Astrocyte of the cerebellum (primary cell): ENCODE data around the gene FTSJ3.

Experiments
- DNase-seq: peaks from one replicate; pipeline ENCODE4 v3.0.0-alpha.2; 2011; ENCODE audit warnings: low read depth
- H3K4me3 ChIP-seq: 2 replicates; pipeline ENCODE4 v1.5.1; 2011; ENCODE audit warnings: mild to moderate bottlenecking, low read depth, low read length, moderate library complexity
- CTCF ChIP-seq: IDR thresholded peaks from 2 replicates; pipeline ENCODE4 v1.5.1; 2012; ENCODE audit warnings: low read length, low read depth, moderate library complexity, mild to moderate bottlenecking; ENCODE audit errors: missing control alignments
- in situ Hi-C: cut with HindIII; loops from 2 replicates; pipeline ENCODE4 v1.10.0; 2017; ENCODE audit warnings: low sequenced_read_pairs

FTSJ3 gene

GRCh38 chr17:63824362-63824761, 3.1 kb downstream of the FTSJ3 start:
- in situ Hi-C loops = no loop called here
- DNase-seq = no peak
- no peak overlapping the region for H3K4me3 ChIP-seq
- TF ChIP-seq CTCF = no peak

GRCh38 chr17:63823659-63824331, 3.7 kb downstream of the FTSJ3 start:
- H3K4me3 ChIP-seq = no peak overlapping the region
- in situ Hi-C loops = no loop called here
- DNase-seq = no peak
- TF ChIP-seq CTCF = no peak

GRCh38 chr17:63822537-63822936, 4.9 kb downstream of the FTSJ3 start:
- DNase-seq = no peak
- no peak for TF ChIP-seq CTCF
- H3K4me3 ChIP-seq = no peak overlapping the region
- in situ Hi-C loops = no loop called here

- in situ Hi-C loops = no loop called here
- no peak for DNase-seq
- no peak overlapping the region for H3K4me3 ChIP-seq
- TF ChIP-seq CTCF = no peak
Observed at GRCh38 chr17:63821804-63822203, 5.7 kb downstream of the FTSJ3 start.

GRCh38 chr17:63820963-63821561, 6.4 kb downstream of the FTSJ3 start:
- TF ChIP-seq CTCF = no peak
- in situ Hi-C loops = no loop called here
- no peak overlapping the region for H3K4me3 ChIP-seq
- no peak for DNase-seq

GRCh38 chr17:63819585-63820537, 7.6 kb downstream of the FTSJ3 start:
- no peak for DNase-seq
- TF ChIP-seq CTCF = no peak
- in situ Hi-C loops = loop anchor here (5.0 kb wide), 1 partner anchor 73 kb away; no protein-coding TSS in a partner anchor

More at GRCh38 chr17:63819585-63820537, 7.6 kb downstream of the FTSJ3 start:
- H3K4me3 ChIP-seq = no peak overlapping the region
